Measurements from ENCODE around the gene DNAJA3. TPM values are rescaled to one million over a fixed set of nuclear protein-coding genes. Genes with fewer than 3 reads are reported as not detected.

DNAJA3 gene
- total RNA-seq, 6 experiments from 2014 or later = 40.8 to 54.4 (median 45.1) TPM

GRCh38 chr16:4450430-4450829 lies 24.8 kb downstream of the DNAJA3 start:
- no peak for TF ChIP-seq CTCF (IDR thresholded peaks at IDR 0.05)
- Mint-ChIP-seq H3K27ac (no peak overlapping the region), H3K4me1 (ENCODE audit: low read depth) (no peaks in the 10 kb centered on the region), H3K9me3 (no peaks in the 10 kb centered on the region), H3K4me3 (no peak overlapping the region), H3K36me3 (ENCODE audit: low read depth) (peaks cover 22% of the 10 kb centered on the region), H3K27me3 (ENCODE audit: insufficient read depth) (peaks cover 1% of the 10 kb centered on the region; the same call in 1 of the 2 replicates)
- DNase-seq = no peak

GRCh38 chr16:4450931-4451519 lies 25.4 kb downstream of the DNAJA3 start:
- no peak for DNase-seq
- Mint-ChIP-seq H3K27ac (no peak overlapping the region), H3K4me1 (ENCODE audit: low read depth) (no peaks in the 10 kb centered on the region), H3K36me3 (ENCODE audit: low read depth) (peaks cover 24% of the 10 kb centered on the region), H3K27me3 (ENCODE audit: insufficient read depth) (no peaks in the 10 kb centered on the region; the same call in 1 of the 2 replicates), H3K9me3 (no peaks in the 10 kb centered on the region), H3K4me3 (no peak overlapping the region)
- no peak for TF ChIP-seq CTCF (IDR thresholded peaks at IDR 0.05)

- no peaks in the 10 kb centered on the region for H3K9me3 Mint-ChIP-seq
- peaks cover 24% of the 10 kb centered on the region for H3K36me3 Mint-ChIP-seq (ENCODE audit: low read depth)
- H3K4me3 Mint-ChIP-seq = no peak overlapping the region
- no peaks in the 10 kb centered on the region for H3K4me1 Mint-ChIP-seq (ENCODE audit: low read depth)
- peaks cover 2% of the 10 kb centered on the region; the same call in 1 of the 2 replicates for H3K27me3 Mint-ChIP-seq (ENCODE audit: insufficient read depth)
- no peak for DNase-seq
- no peak for TF ChIP-seq CTCF (IDR thresholded peaks at IDR 0.05)
- no peak overlapping the region for H3K27ac Mint-ChIP-seq
Measured at GRCh38 chr16:4452674-4453073, 27.0 kb downstream of the DNAJA3 start.

- no peak overlapping the region for H3K27ac Mint-ChIP-seq
- no peak for DNase-seq
- peaks cover 7% of the 10 kb centered on the region for H3K4me1 Mint-ChIP-seq (ENCODE audit: low read depth)
- peaks cover 30% of the 10 kb centered on the region for H3K36me3 Mint-ChIP-seq (ENCODE audit: low read depth)
- no peak for TF ChIP-seq CTCF (IDR thresholded peaks at IDR 0.05)
- peaks cover 3% of the 10 kb centered on the region; the same call in 1 of the 2 replicates for H3K27me3 Mint-ChIP-seq (ENCODE audit: insufficient read depth)
- no peaks in the 10 kb centered on the region for H3K9me3 Mint-ChIP-seq
- H3K4me3 Mint-ChIP-seq = no peak overlapping the region
Measured at GRCh38 chr16:4454623-4455022, 29.0 kb downstream of the DNAJA3 start.

GRCh38 chr16:4455081-4455480 lies 29.4 kb downstream of the DNAJA3 start:
- H3K9me3 Mint-ChIP-seq = no peaks in the 10 kb centered on the region
- no peak for TF ChIP-seq CTCF (IDR thresholded peaks at IDR 0.05)
- peaks cover 8% of the 10 kb centered on the region for H3K4me1 Mint-ChIP-seq (ENCODE audit: low read depth)
- H3K27me3 Mint-ChIP-seq (ENCODE audit: insufficient read depth) = peaks cover 3% of the 10 kb centered on the region; the same call in 1 of the 2 replicates
- no peak for DNase-seq
- H3K27ac Mint-ChIP-seq = no peak overlapping the region
- H3K36me3 Mint-ChIP-seq (ENCODE audit: low read depth) = peaks cover 34% of the 10 kb centered on the region
- no peak overlapping the region for H3K4me3 Mint-ChIP-seq
